PC-9 (cell line): ENCODE measurements around the gene MPND. TPM values are rescaled to one million over a fixed set of nuclear protein-coding genes. Genes with fewer than 3 reads are reported as not detected.

Source experiments
- BruUV-seq: library from RNA; stranded (reverse); fragments of 400-500 nt; replicated peaks from 2 replicates; lab custom pipeline; 2021; lab: Mats Ljungman, UMichigan
- CTCF ChIA-PET: fragments of 300-600 bp; sonication (Branson Sonifier 250); formaldehyde crosslinking; loops from one replicate; lab custom pipeline; 2022; ENCODE audit warnings: antibody characterized with exemption; lab: Charles Lee
- POLR2A ChIA-PET: fragments of 300-600 bp; sonication (Branson Sonifier 250); formaldehyde crosslinking; loops from one replicate; lab custom pipeline; 2022; ENCODE audit warnings: antibody characterized with exemption; ENCODE audit not compliant: unreplicated experiment; lab: Charles Lee
- DNase-seq, 2 experiments: peaks; one replicate each; pipeline versions ENCODE4 v3.0.0 to v3.0.0-alpha.2; 2015 to 2022; ENCODE audit warnings: mixed read lengths in 1 of 2
- H2AFZ ChIP-seq: fragments of 200-600 bp; sonication (generic); 2 replicates; pipeline ENCODE4 v1.8.1; 2017; ENCODE audit warnings: antibody characterized with exemption
- H3F3A ChIP-seq: fragments of 200-600 bp; sonication (generic); 2 replicates; pipeline ENCODE4 v1.8.1; 2017; ENCODE audit warnings: antibody characterized with exemption, mild to moderate bottlenecking, low read depth; ENCODE audit not compliant: insufficient read depth
- H3K27ac ChIP-seq: fragments of 200-600 bp; sonication (generic); 2 replicates; pipeline ENCODE4 v1.6.1; 2016; ENCODE audit warnings: mixed run types
- H3K27me3 ChIP-seq: fragments of 200-600 bp; sonication (generic); 2 replicates; pipeline ENCODE4 v1.6.1; 2016; ENCODE audit warnings: low read depth, mixed run types; ENCODE audit not compliant: insufficient read depth
- H3K36me3 ChIP-seq: fragments of 200-600 bp; sonication (generic); 2 replicates; pipeline ENCODE4 v1.6.1; 2016; ENCODE audit warnings: low read depth, mixed run types
- H3K4me1 ChIP-seq: fragments of 200-600 bp; sonication (generic); replicated peaks from 2 replicates; pipeline ENCODE4 v1.6.1; 2016; ENCODE audit warnings: mixed run types; ENCODE audit not compliant: insufficient read depth
- H3K4me2 ChIP-seq: fragments of 200-600 bp; sonication (generic); 2 replicates; pipeline ENCODE4 v1.6.1; 2017; ENCODE audit warnings: mixed run types
- H3K4me3 ChIP-seq: fragments of 200-600 bp; sonication (generic); 2 replicates; pipeline ENCODE4 v1.6.1; 2016; ENCODE audit warnings: mixed run types
- H3K79me2 ChIP-seq: fragments of 200-600 bp; sonication (generic); 2 replicates; pipeline ENCODE4 v1.6.1; 2017; ENCODE audit warnings: low read depth, mixed run types
- H3K9me2 ChIP-seq: fragments of 200-600 bp; sonication (generic); 2 replicates; pipeline ENCODE4 v1.8.1; 2017; ENCODE audit warnings: mild to moderate bottlenecking; ENCODE audit not compliant: insufficient read depth
- H3K9me3 ChIP-seq: fragments of 200-600 bp; sonication (generic); 2 replicates; pipeline ENCODE4 v1.8.1; 2016; ENCODE audit warnings: low read depth; ENCODE audit not compliant: insufficient read depth
- H4K20me1 ChIP-seq: fragments of 200-600 bp; sonication (generic); 2 replicates; pipeline ENCODE4 v1.8.1; 2017; ENCODE audit not compliant: insufficient read depth
- EZH2 ChIP-seq: fragments of 200-600 bp; sonication (generic); IDR thresholded peaks from 2 replicates; pipeline ENCODE4 v1.8.0; 2017; ENCODE audit warnings: antibody characterized with exemption, low read depth
- intact Hi-C: fragments of 100-400 bp; cut with micrococcal nuclease; formaldehyde crosslinking; loops from one replicate; pipeline ENCODE4 v1.10.0; 2022; ENCODE audit not compliant: unreplicated experiment
- total RNA-seq: library from RNA; stranded (reverse); gene quantifications from 2 replicates; pipeline ENCODE4 v1.2.3, GENCODE V29; 2021
- TF ChIP-seq, protein P1 (sequence below): fragments of 200-600 bp; sonication (generic); conservative IDR thresholded peaks from 2 replicates; pipeline ENCODE4 v1.6.1; 2017; ENCODE audit warnings: mixed run types, antibody characterized with exemption, mild to moderate bottlenecking, moderate library complexity

MPND gene
- total RNA-seq, 1 experiment from 2014 or later: 12.6 TPM

GRCh38 chr19:4369109-4369887 lies 25.9 kb downstream of the MPND start:
- no peak overlapping the region for H2AFZ ChIP-seq
- intact Hi-C loops: loop anchor here (1.0 kb wide), 1 partner anchor 31 kb away; the partner anchor contains the start of gene SH3GL1
- no peaks in the 10 kb centered on the region for H3K9me3 ChIP-seq
- H3K4me1 ChIP-seq: peaks cover 12% of the 10 kb centered on the region
- no peaks in the 10 kb centered on the region for H4K20me1 ChIP-seq
- H3K4me3 ChIP-seq: no peak overlapping the region
- peaks cover 12% of the 10 kb centered on the region for H3K79me2 ChIP-seq
- no peaks in the 10 kb centered on the region for H3K9me2 ChIP-seq
- no peaks in the 10 kb centered on the region for H3K36me3 ChIP-seq
- TF ChIP-seq, protein P1, sequence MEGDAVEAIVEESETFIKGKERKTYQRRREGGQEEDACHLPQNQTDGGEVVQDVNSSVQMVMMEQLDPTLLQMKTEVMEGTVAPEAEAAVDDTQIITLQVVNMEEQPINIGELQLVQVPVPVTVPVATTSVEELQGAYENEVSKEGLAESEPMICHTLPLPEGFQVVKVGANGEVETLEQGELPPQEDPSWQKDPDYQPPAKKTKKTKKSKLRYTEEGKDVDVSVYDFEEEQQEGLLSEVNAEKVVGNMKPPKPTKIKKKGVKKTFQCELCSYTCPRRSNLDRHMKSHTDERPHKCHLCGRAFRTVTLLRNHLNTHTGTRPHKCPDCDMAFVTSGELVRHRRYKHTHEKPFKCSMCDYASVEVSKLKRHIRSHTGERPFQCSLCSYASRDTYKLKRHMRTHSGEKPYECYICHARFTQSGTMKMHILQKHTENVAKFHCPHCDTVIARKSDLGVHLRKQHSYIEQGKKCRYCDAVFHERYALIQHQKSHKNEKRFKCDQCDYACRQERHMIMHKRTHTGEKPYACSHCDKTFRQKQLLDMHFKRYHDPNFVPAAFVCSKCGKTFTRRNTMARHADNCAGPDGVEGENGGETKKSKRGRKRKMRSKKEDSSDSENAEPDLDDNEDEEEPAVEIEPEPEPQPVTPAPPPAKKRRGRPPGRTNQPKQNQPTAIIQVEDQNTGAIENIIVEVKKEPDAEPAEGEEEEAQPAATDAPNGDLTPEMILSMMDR: no peak
- no peak for TF ChIP-seq EZH2
- CTCF ChIA-PET: interaction anchor here (0.6 kb wide), 1 partner anchor 17 kb away, joined by 8 read pairs; no protein-coding TSS in a partner anchor
- POLR2A ChIA-PET: interaction anchor here (0.6 kb wide), 1 partner anchor 40 kb away, joined by 3 read pairs; no protein-coding TSS in a partner anchor
- BruUV-seq: no TSS peak
- H3K4me2 ChIP-seq: no peak overlapping the region
- no peaks in the 10 kb centered on the region for H3K27me3 ChIP-seq
- H3K27ac ChIP-seq: no peak overlapping the region
- H3F3A ChIP-seq: peaks cover 4% of the 10 kb centered on the region; the same call in 1 of the 2 replicates
- peak in 1 of 2 experiments; percentile 82 for DNase-seq

GRCh38 chr19:4369888-4370260 lies 26.5 kb downstream of the MPND start:
- Histone ChIP-seq H2AFZ (no peak overlapping the region), H3F3A (peaks cover 8% of the 10 kb centered on the region), H3K4me3 (no peak overlapping the region), H3K36me3 (no peaks in the 10 kb centered on the region), H3K4me1 (peaks cover 17% of the 10 kb centered on the region), H4K20me1 (no peaks in the 10 kb centered on the region), H3K4me2 (no peak overlapping the region), H3K79me2 (peaks cover 12% of the 10 kb centered on the region), H3K9me3 (no peaks in the 10 kb centered on the region), H3K9me2 (no peaks in the 10 kb centered on the region), H3K27ac (no peak overlapping the region), H3K27me3 (no peaks in the 10 kb centered on the region)
- intact Hi-C loops: loop anchor here (1.0 to 10.0 kb wide), 2 partner anchors 30 to 355 kb away; partner anchors contain the start of genes DPP9 and SH3GL1
- no TSS peak for BruUV-seq
- ChIA-PET POLR2A (interaction anchor here (0.5 kb wide), 1 partner anchor 26 kb away, joined by 6 read pairs; the partner anchor contains the start of gene MPND), CTCF (interaction anchor here (0.6 kb wide), 1 partner anchor 17 kb away, joined by 8 read pairs; no protein-coding TSS in a partner anchor)
- TF ChIP-seq, protein P1: no peak
- no peak for TF ChIP-seq EZH2
- DNase-seq: peak in 1 of 2 experiments; percentile 29

DNA sequence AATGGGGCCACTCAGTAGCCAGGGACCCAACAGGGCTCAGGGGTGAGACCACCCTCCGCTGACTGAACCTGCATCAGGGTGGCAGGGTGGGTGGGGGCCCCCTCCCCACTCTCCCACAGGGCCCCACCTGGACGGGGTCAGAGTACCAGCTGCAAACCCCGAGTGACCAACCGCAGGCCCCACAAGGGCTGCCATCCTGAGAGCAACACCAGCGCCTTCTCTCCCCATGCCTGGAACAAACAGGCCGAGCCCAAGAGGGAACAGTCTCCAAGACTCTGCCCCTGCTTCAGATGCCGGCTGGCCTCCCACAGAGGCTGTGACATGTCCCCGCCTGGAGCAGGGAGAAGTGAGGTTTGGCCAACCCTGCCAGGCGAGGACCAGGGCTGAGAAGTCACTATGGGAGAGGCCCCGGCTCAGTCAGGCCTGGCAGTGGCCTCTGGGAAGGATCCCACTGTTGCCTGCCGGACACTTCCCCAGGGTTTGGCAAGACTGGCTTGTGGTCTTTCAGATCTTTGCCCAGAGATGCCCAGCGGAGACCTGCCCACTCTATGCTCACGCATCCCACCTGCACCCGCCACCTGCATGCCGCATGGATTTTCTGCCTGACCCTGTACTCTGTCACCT lies 27.2 kb downstream of the MPND start:
- H3K27ac ChIP-seq: no peak overlapping the region
- no peaks in the 10 kb centered on the region for H3K9me2 ChIP-seq
- peaks cover 23% of the 10 kb centered on the region for H3K4me1 ChIP-seq
- peaks cover 12% of the 10 kb centered on the region for H3K79me2 ChIP-seq
- BruUV-seq: no TSS peak
- ChIA-PET CTCF (no interaction called here), POLR2A (interaction anchor here (0.5 kb wide), 1 partner anchor 27 kb away, joined by 6 read pairs; the partner anchor contains the start of gene MPND)
- no peak for DNase-seq
- no peak overlapping the region for H3K4me3 ChIP-seq
- no peaks in the 10 kb centered on the region for H3K36me3 ChIP-seq
- H2AFZ ChIP-seq: no peak overlapping the region
- no peak overlapping the region for H3K4me2 ChIP-seq
- TF ChIP-seq, protein P1: no peak
- TF ChIP-seq EZH2: no peak
- H3K27me3 ChIP-seq: no peaks in the 10 kb centered on the region
- H4K20me1 ChIP-seq: no peaks in the 10 kb centered on the region
- no peaks in the 10 kb centered on the region for H3K9me3 ChIP-seq
- intact Hi-C loops: loop anchor here (10.0 kb wide), 1 partner anchor 354 kb away; the partner anchor contains the start of gene DPP9
- peaks cover 14% of the 10 kb centered on the region for H3F3A ChIP-seq
